ENCODE measurements around the gene RALBP1. TPM values are rescaled to one million over a fixed set of nuclear protein-coding genes. Genes with fewer than 3 reads are reported as not detected.
A peak's percentile ranks its signal among the peaks of the same experiment; 100 is the strongest.

The RALBP1 gene
- total and polyA plus RNA-seq, 12 donors, result 23.1 to 53.8 (median 41.0) TPM

GRCh38 chr18:9526458-9526857 is 51.1 kb downstream of the RALBP1 start:
- Histone ChIP-seq H3K9me3 (no peaks in the 10 kb centered on the region), H3K4me1 (peaks cover 0 to 7% (median 0%) of the 10 kb centered on the region in 9 donors), H3K27ac (no peak overlapping the region), H3K36me3 (peaks cover 0 to 96% (median 24%) of the 10 kb centered on the region in 9 donors), H3K27me3 (no peaks in the 10 kb centered on the region), H3K4me3 (no peak overlapping the region)
- no peak for TF ChIP-seq CTCF (IDR thresholded peaks at IDR 0.05)
- intact Hi-C loops (cut with DNase I), result loop anchor here in 1 of 10 donors (10.0 kb wide), 1 partner anchor 452 kb away; no protein-coding TSS in a partner anchor
- DNase-seq, result no peak
- ATAC-seq, result no peak

GRCh38 chr18:9530226-9531009 is 55.1 kb downstream of the RALBP1 start:
- Histone ChIP-seq H3K27me3 (no peaks in the 10 kb centered on the region), H3K4me3 (no peak overlapping the region), H3K4me1 (peaks cover 0 to 7% (median 0%) of the 10 kb centered on the region in 9 donors), H3K36me3 (peaks cover 0 to 99% (median 33%) of the 10 kb centered on the region in 9 donors), H3K9me3 (no peaks in the 10 kb centered on the region), H3K27ac (no peak overlapping the region)
- intact Hi-C loops (cut with DNase I), result loop anchor here in 1 of 10 donors (10.0 kb wide), 1 partner anchor 56 kb away; the partner anchor contains the start of gene RALBP1
- DNase-seq, result no peak
- no peak for TF ChIP-seq CTCF (IDR thresholded peaks at IDR 0.05)
- no peak for ATAC-seq
- 93 to 95% methylated on average over 6 of the region's 6 CpGs for WGBS, 2 donors

GRCh38 chr18:9531791-9532410 is 56.6 kb downstream of the RALBP1 start:
- Histone ChIP-seq H3K27me3 (no peaks in the 10 kb centered on the region), H3K4me3 (no peak overlapping the region), H3K27ac (no peak overlapping the region), H3K36me3 (peaks cover 0 to 99% (median 42%) of the 10 kb centered on the region in 9 donors), H3K4me1 (peaks cover 0 to 7% (median 0%) of the 10 kb centered on the region in 9 donors), H3K9me3 (no peaks in the 10 kb centered on the region)
- TF ChIP-seq CTCF (IDR thresholded peaks at IDR 0.05), result no peak
- DNase-seq, result no peak
- WGBS, 2 donors, result 95% methylated on average over 7 of the region's 7 CpGs
- intact Hi-C loops (cut with DNase I), result loop anchor here in 1 of 10 donors (10.0 kb wide), 1 partner anchor 57 kb away; the partner anchor contains the start of gene RALBP1
- no peak for ATAC-seq

- Histone ChIP-seq H3K27me3 (no peaks in the 10 kb centered on the region), H3K36me3 (peaks cover 0 to 94% (median 51%) of the 10 kb centered on the region in 9 donors), H3K4me3 (no peak overlapping the region), H3K27ac (no peak overlapping the region), H3K4me1 (peaks cover 0 to 6% (median 0%) of the 10 kb centered on the region in 9 donors), H3K9me3 (no peaks in the 10 kb centered on the region)
- WGBS, 2 donors, result 94 to 96% methylated on average over 11 of the region's 11 CpGs
- intact Hi-C loops (cut with DNase I), result loop anchor here in 1 of 10 donors (10.0 kb wide), 1 partner anchor 60 kb away; the partner anchor contains the start of gene RALBP1
- ATAC-seq (peak in 1 of 8 donors; percentile 18), DNase-seq (no peak)
- no peak for TF ChIP-seq CTCF (IDR thresholded peaks at IDR 0.05)
These were observed 59.5 kb downstream of the RALBP1 start for GRCh38 chr18:9534844-9535243.

All from heart right ventricle (tissue), 16 donors.